Kidney (tissue), 14 donors: ENCODE results near the gene POLR3K. TPM values are rescaled to one million over a fixed set of nuclear protein-coding genes. Genes with fewer than 3 reads are reported as not detected.

Experiments used
- DNase-seq, 5 donors: peaks; one replicate each; pipeline ENCODE4 v3.0.0-alpha.2; 2013 to 2020
- FAIRE-seq: peaks from 2 replicates; lab custom pipeline; 2012; peaks lifted over from hg19 to GRCh38; lab: Jason Lieb, UNC
- H3K27ac ChIP-seq, 2 donors: one replicate each; pipeline ENCODE4 v1.7.0; 2013; ENCODE audit warnings: low read depth in 2 of 2, low read length in 2 of 2, inconsistent platforms in 1 of 2
- H3K27me3 ChIP-seq: one replicate; pipeline ENCODE4 v1.7.1; 2013; ENCODE audit warnings: low read length, inconsistent platforms; ENCODE audit not compliant: control insufficient read depth, insufficient read depth
- H3K36me3 ChIP-seq, 3 donors: one replicate each; pipeline versions ENCODE4 v1.7.0 to v1.7.1; 2013; ENCODE audit warnings: low read length in 3 of 3, control low read depth in 1 of 3, inconsistent platforms in 1 of 3; ENCODE audit not compliant: insufficient read depth in 3 of 3, control insufficient read depth in 2 of 3
- H3K4me1 ChIP-seq, 3 donors: one replicate each; pipeline versions ENCODE4 v1.7.0 to v1.7.1; 2013; ENCODE audit warnings: low read length in 3 of 3, inconsistent platforms in 1 of 3, low read depth in 1 of 3; ENCODE audit not compliant: control insufficient read depth in 2 of 3, insufficient read depth in 2 of 3
- H3K4me3 ChIP-seq, 3 donors: one replicate each; pipeline versions ENCODE4 v1.7.0 to v1.8.1; 2013; ENCODE audit warnings: low read length in 3 of 3, control low read depth in 1 of 3, inconsistent platforms in 1 of 3
- H3K9ac ChIP-seq, 3 donors: one replicate each; pipeline versions ENCODE4 v1.7.0 to v1.7.1; 2013; ENCODE audit warnings: low read length in 3 of 3, control low read depth in 1 of 3, inconsistent platforms in 1 of 3
- H3K9me3 ChIP-seq, 3 donors: one replicate each; pipeline versions ENCODE4 v1.7.0 to v1.7.1; 2013; ENCODE audit warnings: low read length in 3 of 3, control low read depth in 1 of 3, inconsistent platforms in 1 of 3; ENCODE audit not compliant: control insufficient read depth in 2 of 3, insufficient read depth in 1 of 3
- CTCF ChIP-seq: IDR thresholded peaks from 3 replicates; pipeline ENCODE4 v1.5.1; 2012; ENCODE audit warnings: mild to moderate bottlenecking, moderate library complexity, borderline replicate concordance; ENCODE audit not compliant: insufficient read depth; ENCODE audit errors: extremely low read depth
- intact Hi-C: fragments of 100-400 bp; cut with DNase I; formaldehyde crosslinking; loops from one replicate; pipeline ENCODE4 v1.11.1; 2022
- polyA plus RNA-seq: library from polyadenylated mRNA; stranded (reverse); fragments of 350-450 nt; fragmentation: Illumina TruSeq; extraction: RNeasy Lipid Tissue Mini Kit (QIAGEN cat#74804); gene quantifications from one replicate; pipeline ENCODE4 v1.2.3, GENCODE V29; 2014; ENCODE audit warnings: low read depth, low replicate concordance; ENCODE audit not compliant: insufficient read depth
- total RNA-seq: library from RNA; stranded (reverse); fragmentation: NEBNext Ultra II Directional; extraction: Animal tissue kit (Norgen Biotek cat#: 25700); gene quantifications from one replicate; pipeline ENCODE4 v1.2.1, GENCODE V29; 2021
- donor health status: control.
- donor health status: control.
- donor health status: control.
- donor health status: control.
- donor health status: control.
- donor health status: DM: yes; HTN: yes; CAD: no.
- donor health status: Normal renal cell carcinoma (clear cell type).

POLR3K gene
- total and polyA plus RNA-seq, 2 donors from 2014 or later = 8.8 to 18.5 TPM

GRCh38 chr16:94918-95265, 41.5 kb upstream of the POLR3K start:
- no peak overlapping the region for H3K9ac ChIP-seq
- DNase-seq (no peak), FAIRE-seq (no peak)
- peaks cover 0 to 2% (median 0%) of the 10 kb centered on the region in 3 donors for H3K4me1 ChIP-seq
- no peak overlapping the region for H3K27ac ChIP-seq
- H3K9me3 ChIP-seq = no peaks in the 10 kb centered on the region
- H3K4me3 ChIP-seq = no peak overlapping the region
- TF ChIP-seq CTCF = no peak
- H3K27me3 ChIP-seq = no peaks in the 10 kb centered on the region
- intact Hi-C loops = no loop called here
- H3K36me3 ChIP-seq = peaks cover 2 to 15% (median 7%) of the 10 kb centered on the region in 3 donors

- Histone ChIP-seq H3K9me3 (no peaks in the 10 kb centered on the region), H3K9ac (no peak overlapping the region), H3K4me1 (peaks cover 0 to 2% (median 0%) of the 10 kb centered on the region in 3 donors), H3K27ac (no peak overlapping the region), H3K4me3 (no peak overlapping the region), H3K27me3 (no peaks in the 10 kb centered on the region), H3K36me3 (peaks cover 2 to 15% (median 9%) of the 10 kb centered on the region in 3 donors)
- FAIRE-seq (no peak), DNase-seq (no peak)
- TF ChIP-seq CTCF = no peak
- intact Hi-C loops = no loop called here
Measured at GRCh38 chr16:92431-93339, 39.3 kb upstream of the POLR3K start.

- DNase-seq (no peak), FAIRE-seq (no peak)
- no peak overlapping the region for H3K9ac ChIP-seq
Measured at GRCh38 chr16:91484-91883, 38.1 kb upstream of the POLR3K start.

More at GRCh38 chr16:91484-91883, 38.1 kb upstream of the POLR3K start:
- Histone ChIP-seq H3K9me3 (no peaks in the 10 kb centered on the region), H3K4me1 (peaks cover 0 to 2% (median 0%) of the 10 kb centered on the region in 3 donors), H3K27me3 (no peaks in the 10 kb centered on the region), H3K36me3 (peaks cover 2 to 15% (median 9%) of the 10 kb centered on the region in 3 donors), H3K4me3 (no peak overlapping the region), H3K27ac (no peak overlapping the region)
- intact Hi-C loops = no loop called here
- no peak for TF ChIP-seq CTCF
